GM12874 (cell line): ENCODE measurements around the gene B3GNT4.

ENCODE experiments used
- CTCF ChIP-seq: IDR thresholded peaks from 2 replicates; pipeline ENCODE4 v1.5.1; 2011; ENCODE audit warnings: low read depth, mild to moderate bottlenecking, control low read depth, low read length, moderate library complexity; ENCODE audit not compliant: insufficient read depth

B3GNT4 gene

GRCh38 chr12:122250536-122250935 lies 47.0 kb downstream of the B3GNT4 start:
- no peak for TF ChIP-seq CTCF
